Fibroblast of skin of abdomen (primary cell): ENCODE data around the gene NEO1.
A peak's percentile ranks its signal among the peaks of the same experiment; 100 is the strongest.

Experiments
- DNase-seq: peaks from one replicate; pipeline ENCODE4 v3.0.0-alpha.2; 2013

The NEO1 gene

DNA sequence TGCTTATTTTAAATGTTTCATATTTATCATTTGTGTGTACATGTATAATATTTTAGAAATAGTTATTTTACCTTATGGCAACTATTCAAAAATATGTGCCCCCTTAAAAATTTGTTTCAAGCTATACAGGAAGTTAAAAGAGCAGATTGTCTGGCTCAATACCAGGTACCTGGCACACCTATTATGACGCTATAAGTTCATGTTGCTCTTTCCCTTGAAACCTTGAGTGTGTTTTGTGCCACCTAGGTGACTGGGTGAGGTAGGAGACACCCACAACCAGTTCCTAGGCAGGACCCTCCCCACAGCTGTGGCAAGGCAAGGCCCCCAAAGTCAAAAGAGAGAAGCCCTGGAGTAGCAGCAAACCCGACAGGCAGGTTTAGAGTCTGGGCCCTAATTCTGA, 20.6 kb upstream of the NEO1 start:
- no peak for DNase-seq

DNA sequence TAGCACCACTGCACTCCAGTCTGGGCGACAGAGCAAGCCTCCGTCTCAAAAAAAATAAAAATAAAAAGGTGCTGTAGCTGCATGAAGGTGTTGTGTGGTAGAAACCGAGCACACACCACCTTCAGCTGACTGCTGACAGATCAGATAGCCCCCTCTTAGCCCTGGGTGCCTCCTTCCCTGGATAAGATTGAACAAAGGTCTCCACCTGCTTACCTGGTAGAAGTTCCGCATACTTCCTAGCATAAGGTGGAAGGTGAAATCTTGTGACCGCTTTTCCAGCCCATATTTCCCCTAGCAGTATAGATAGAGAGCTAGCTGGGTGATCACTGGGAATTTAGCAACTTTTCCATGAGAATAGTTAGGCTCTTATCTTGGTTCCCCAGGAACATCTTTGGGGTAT, 18.7 kb upstream of the NEO1 start:
- DNase-seq, result no peak

DNA sequence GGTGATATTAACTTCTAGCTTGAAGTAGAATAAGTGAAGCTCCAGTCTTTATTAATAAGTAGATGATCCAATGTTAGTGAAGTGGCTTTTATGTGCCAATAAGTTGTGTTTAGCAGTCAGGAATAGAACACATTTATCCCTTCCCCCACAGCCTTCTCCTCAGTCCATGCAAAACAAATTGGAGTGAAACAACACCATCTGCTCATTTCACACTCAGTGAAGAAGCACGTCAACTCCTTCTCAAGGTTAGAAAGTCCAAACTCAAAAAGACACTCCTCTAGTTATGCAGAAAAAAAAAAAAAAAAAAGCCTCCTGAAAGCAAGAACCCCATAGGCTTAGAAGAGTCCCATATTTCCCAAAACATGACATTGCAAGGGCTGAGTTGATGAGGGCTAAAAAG, 18.0 kb upstream of the NEO1 start:
- DNase-seq, result no peak

DNA sequence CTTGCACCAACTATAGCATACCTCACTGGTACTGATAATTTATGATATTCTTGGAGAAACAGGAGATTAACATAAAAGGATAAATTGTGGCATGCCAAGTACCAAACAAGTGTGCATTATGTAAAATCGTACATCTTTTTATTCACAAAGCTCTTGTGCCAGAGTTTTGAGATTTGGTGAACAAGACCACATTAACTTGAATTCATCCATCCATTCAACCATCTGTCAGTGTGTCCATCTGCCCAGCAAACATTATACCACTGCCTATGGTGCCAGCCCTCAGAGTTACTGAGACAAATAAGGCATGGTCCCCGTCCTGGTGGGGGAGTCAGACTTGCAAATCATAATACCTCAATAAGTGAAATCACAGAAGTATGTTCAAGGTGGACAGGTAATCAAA, 17.0 kb upstream of the NEO1 start:
- no peak for DNase-seq

DNA sequence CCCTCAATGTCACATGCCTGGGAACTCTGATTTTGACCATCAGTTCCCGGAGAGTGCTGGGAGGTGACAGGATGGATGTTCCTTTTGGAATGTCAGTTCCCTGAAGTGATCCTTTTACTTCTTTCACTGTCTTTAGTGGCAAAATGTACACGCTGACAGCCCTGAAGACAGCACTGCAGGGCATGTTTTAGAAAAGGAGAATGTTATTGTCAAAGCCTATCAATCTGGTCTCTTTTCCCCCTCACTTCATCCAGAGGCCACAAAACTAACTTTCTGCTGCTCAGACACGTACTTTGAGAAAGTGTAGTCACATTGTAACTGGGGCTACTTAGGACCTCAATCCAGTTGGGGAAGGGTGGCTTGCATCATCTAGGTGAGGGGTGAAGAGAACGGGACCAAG, 14.0 kb upstream of the NEO1 start:
- no peak for DNase-seq

DNA sequence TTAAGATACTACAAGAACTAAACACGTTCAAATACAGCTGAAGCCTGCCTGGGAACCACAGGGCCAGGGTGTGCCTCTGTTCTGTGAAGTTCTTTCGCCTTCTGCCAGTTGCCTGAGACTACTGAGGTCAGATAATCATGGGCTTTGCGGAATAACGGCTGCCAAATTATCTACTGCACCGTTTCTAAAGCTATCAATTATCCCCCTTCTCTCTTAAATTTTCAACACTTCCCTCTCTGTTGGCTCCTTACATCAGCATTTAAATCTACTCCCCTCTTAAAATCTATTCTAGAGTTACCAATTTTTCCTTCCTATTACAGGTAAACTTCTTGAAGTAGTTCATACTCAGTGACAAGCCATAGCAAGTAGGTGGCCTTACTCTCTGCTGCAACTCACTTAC, 6.2 kb upstream of the NEO1 start:
- DNase-seq, result no peak

DNA sequence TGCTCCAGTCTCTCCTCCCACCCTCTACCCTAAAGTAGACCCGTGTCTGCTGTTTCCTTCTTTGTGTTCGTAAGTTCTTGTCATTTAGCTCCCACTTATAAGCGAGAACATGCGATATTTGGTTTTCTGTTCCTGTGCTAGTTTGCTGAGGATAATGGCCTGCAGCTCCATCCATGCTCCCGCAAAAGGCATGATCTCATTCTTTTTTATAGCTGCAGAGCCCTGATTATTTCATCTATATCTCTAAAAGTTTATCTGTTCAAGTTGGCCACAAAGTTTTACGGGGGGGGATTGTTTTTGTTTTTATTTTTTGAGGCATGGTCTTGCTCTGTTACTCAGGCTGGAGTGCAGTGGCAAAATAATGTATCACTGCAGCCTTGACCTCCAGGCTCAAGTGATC, 4.4 kb upstream of the NEO1 start:
- no peak for DNase-seq

DNA sequence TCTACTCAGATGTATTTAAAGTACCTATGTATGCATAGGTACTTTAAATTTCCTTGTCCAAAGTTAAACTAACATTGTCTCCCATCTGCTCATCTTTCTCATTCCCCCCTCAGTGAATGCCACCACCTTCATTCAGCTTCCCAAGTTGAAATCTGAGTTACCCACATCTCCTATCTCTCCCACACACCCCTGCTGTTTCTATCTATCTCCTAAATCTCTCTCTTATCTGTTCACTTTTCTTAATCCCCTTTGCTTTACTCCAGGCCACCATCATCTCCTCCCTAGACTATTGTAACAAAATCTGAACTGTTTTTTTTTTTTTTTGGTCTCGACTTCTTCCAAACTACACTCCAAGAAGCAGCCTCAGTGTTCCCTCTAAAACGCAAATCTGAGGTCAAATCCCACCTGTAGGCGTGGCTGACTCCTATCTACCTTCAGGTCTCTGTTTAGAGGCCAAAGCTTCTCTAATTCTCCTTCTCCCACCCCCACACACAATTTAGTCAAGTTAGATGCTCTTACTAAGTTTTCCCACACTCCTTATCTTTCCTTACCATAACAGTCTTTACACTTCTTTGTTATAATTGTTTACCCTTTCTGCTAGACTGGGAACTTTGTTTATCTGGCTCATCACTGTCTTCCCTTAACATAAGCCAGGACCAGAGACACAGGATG, 3.5 kb upstream of the NEO1 start:
- no peak for DNase-seq

DNA sequence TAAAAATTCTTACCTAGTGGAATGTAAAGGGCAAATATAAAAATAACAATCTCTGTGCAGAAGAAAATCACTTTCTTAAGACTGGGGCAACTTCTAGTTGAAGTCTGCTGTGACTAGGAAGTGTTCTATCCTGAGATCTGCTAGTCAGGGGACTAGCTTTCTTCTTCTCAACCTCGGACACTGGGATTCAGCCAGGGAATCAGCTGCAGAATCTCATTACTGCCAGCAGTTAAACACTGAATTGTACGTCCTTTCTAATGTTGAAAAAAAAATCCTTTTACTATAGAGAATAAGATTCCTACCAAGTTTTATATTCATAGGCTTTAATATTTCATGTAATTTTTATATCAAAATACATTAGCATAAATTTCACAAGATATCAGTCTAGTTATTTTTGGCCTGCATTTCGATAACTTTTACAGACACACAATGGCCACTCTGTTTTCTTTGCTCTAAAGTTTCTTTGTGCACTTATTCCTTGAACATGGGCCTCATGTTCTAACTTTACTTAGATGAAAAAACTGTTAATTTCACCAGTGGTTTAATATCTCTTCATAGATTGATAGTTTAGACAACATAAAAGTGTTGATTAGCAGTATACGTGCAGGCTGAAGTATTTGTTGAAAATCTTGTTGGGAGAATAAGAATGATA, 2.6 kb upstream of the NEO1 start:
- no peak for DNase-seq

DNA sequence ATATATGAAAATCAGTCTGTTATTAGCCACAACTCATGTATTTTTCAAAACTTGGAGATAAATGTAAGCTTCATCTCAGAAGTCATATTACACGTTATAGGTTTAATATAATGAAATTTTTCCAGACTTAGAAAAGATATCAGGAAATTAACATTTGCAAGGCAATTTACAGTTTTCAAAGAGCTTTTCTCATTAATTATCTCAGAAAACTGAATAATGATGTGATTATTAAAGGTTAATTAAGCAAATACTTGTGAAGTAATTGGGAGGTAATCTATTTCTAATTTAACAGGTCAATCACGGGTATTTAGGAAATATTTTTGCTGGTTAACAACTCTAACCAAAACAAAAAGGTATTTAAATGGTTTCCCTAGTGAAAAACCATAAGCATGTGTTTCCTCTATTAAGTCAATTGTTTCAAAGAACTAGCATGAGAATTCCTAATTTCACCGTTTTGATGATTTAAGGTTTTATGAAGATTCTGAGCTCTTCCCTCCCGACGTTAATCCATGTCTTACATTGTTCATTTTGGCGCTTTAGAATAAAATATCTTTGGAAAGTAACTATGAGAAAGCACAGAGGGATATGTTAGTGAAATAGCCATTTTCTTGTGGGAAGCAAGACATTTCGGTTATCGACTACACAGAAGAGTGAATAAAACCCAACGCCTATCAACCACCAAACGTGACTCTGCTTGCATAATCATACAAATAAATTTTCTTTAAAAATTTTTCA, 1.5 kb upstream of the NEO1 start:
- DNase-seq, result no peak

DNA sequence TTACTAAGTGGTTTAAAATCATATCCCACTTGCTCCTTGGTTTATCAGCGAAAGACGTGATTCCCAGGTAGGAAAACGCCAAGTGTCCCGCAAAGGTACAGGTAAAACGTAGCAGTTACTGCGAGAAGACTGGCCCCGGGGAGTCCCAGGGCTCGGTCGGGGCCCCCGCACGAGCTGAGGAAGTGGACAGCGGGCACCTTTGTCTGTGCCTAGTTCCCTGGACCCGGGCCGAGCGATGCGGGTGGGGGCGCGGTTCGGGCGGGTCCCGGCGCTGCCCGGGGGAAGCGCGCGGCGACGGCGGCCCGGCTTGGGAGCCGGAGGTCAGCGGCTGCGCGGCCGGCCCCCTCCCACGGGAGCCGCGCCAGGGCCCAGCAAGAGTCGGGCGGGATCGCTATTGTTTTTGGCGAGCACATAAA, 864 bp upstream of the NEO1 start:
- no peak for DNase-seq

DNA sequence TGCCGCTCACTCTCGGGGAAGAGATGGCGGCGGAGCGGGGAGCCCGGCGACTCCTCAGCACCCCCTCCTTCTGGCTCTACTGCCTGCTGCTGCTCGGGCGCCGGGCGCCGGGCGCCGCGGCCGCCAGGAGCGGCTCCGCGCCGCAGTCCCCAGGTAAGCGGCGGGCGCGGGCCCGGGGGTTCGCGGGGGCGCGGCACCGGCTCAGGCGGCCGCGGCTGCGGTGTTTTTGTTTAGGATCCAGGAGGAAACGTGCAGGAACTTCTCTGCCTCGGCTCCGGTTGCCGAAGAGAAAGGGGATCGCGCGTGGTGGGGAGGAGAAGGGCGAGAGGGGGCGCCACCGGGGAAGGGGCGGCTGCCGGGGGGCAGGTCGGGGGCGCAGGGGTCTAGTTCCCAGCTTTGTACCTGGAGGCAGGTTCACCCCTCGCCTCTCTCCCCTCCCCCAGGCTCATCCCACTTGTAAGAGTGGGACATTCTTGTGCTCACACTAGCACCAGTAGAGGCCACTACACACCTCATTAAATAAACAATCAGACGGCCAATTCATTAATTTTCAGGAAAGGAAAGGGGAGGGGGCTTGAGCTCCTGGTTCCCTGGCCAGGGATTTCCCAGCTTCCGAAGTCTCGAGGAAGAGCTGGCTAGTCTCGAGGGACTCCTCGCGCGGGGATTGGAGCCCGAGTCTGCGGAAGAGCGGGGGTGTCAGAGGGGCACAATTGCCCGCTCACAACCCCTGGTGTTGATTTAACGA, 562 bp downstream of the NEO1 start:
- DNase-seq, result peak; percentile 34

DNA sequence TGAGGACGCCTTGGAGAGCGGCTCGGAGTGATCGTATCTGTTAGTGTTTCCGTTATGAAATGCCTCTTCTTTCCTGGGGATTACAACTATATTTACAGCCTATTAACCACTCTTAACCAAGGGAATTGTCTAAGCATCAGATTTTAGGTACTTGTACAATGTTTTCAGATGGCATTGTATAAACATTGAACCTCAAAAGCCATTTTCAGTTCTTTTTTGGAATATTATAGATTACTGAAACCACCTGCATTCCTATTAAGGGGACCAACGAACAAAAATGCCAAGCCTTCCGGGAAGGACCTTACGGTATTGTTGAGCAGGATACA, 1.1 kb downstream of the NEO1 start:
- DNase-seq, result no peak

DNA sequence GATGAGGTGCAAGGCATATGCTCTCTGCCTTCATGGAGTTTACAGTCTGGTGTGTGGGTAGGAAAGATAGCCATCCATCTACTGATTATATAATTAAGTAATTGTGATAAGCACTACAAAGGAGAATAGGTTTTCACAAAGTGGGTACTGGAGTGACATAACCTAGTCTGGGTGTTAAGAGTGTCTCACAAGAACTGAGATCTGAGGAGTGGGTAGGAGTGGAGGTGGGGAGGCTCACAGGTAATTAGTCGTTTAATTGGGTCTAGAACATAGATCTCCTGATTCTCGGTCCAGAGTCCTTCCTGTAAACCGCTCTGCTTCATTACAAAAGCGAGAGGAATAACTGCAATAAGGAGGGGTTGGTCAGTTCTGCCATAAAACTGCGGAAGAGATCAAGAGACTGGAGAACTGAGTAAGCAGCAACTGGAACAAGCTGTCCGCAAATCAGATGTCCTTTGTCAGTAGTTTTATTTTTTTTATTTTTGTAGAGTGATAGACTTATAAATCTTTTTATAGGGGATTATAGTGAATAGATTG, 2.2 kb downstream of the NEO1 start:
- DNase-seq, result no peak

DNA sequence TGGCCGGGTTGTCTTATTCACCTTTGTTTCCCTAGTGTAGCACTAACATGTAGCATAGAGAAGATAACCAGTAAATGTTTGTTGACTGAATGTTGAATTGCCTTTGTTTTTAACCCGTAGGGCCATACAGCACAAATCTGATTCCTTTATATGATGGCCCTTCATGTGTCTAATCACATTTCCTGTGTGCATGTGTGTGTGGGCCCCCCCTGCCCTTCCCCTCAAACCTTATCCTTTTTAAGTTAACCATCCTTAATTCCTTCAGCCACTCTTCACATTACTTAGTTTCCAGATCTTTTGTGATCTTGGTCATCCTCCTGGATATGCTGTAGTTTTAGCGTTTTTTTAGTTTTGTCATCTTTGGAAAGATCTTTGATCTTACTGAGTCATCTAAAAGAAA, 4.2 kb downstream of the NEO1 start:
- no peak for DNase-seq

DNA sequence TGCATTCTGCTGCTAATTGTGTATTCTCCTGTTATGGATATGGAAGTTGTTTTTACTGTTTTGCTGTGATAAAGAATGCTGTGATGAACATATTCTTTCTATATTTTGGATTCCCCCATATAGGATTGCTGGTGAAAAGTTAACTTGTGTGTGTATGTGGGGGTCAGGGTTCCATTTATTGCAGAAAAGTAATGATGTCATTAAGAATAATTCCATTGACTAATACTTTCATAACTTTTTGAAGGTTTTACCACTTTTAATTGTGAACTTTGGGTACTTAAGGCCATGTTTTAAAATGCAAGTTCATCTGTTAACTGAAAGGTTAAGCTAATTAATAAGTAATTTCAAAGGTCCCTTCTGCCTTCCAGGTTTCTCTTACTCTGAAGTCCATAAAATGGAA, 6.2 kb downstream of the NEO1 start:
- DNase-seq, result no peak

DNA sequence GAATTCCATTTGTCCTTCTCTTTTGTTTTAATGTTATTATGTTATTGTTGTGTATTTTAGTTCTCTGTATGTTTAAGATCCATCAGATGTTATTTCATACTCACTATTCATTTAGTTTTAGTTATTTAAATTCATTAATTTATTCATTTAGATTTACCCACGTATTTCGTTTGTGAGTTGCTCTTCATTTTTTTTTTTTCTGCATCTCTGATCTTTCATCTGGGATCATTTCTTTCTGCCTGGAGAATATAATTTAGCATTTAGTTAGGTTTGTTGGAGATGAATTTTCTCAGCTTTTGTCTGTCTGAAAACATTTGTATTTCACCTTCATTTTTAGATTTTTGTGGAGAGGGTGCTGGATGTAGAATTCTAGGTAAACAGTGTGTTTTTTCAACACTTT, 12.9 kb downstream of the NEO1 start:
- DNase-seq, result no peak

DNA sequence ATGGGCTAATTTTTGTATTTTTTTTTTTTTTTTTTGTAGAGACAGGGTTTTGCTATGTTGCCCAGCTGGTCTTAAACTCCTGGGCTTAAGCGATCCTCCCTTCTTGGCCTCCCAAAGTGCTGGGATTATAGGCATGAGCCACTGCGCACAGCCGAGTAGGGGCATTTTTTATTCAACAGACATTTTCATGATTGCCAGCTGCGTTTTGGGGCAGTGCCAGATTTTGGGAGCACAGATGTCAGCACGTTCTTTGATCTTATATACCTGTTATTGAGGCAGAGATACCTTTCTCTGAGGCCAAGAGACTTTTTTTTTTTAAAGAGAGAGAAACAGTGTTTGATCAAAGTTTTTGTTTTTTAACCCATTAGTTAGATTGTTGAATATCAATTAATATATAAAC, 16.8 kb downstream of the NEO1 start:
- no peak for DNase-seq

DNA sequence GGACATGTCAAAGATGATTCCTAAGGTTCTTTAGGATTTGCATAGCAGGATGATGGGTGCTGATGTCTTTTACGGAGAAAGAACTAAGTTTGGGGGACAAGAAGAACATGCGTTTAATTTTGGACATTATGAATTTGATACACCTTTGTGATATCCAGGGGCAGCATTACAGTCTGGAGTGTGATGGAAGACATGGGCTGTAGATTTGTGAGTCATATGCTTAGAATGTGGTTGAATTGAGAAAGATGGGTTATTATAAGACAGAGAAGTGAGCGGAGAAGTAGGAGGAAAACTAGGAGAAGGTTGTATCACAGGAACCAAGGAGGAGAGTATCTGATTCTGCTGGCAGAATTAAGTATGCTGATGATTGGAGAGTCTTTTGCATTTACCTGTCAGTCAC, 20.6 kb downstream of the NEO1 start:
- DNase-seq, result no peak

DNA sequence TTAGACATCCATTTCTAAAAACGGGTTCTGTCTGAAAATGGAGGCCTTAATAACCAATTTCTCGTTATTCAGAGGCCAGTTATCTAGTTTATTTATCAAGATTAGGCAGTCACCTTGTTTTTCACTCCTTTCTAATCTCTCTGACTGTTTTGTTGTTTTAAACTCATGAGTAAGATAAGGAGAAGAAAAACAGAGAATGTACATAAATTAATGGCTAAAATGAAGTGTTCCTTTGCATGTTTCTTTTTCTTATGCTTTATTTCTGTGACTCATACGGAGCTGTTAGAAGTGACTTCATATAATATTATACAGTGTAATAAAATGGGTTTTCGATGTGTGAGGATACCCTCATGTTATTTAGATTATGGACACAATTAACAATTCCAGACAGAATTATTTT, 22.0 kb downstream of the NEO1 start:
- no peak for DNase-seq

DNA sequence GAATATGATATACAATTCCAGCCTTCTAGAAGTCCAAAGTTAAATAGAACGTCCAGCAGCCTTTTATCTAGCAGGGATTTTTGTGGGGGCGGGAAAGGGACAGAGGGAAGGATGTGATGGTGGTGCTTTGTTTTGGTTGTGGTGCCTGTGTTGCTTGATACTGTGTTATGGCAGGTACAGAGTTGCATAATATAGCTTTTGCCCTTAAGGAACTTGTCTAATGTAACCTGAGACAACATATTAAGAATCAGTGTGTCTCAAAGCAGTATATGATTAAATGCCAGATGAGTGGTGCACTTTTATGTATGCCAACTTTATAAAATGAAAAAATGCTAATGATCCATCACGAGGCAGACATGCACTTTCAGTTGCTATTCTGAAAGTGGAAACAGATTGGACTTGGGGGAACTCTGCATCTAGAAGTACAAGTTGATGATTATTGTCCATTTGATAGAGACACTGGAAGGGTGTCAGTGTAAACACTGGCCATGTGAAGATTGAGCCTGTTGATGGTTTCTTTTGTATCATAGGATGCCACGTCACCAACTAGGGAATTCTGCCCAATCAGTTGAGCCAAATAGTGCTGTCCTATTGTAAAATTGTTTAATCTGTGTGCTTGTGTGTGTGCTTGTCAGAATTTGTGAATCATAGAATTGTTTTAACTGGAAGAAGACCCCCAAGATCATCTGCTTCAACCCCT, 23.0 kb downstream of the NEO1 start:
- DNase-seq, result peak; percentile 9

DNA sequence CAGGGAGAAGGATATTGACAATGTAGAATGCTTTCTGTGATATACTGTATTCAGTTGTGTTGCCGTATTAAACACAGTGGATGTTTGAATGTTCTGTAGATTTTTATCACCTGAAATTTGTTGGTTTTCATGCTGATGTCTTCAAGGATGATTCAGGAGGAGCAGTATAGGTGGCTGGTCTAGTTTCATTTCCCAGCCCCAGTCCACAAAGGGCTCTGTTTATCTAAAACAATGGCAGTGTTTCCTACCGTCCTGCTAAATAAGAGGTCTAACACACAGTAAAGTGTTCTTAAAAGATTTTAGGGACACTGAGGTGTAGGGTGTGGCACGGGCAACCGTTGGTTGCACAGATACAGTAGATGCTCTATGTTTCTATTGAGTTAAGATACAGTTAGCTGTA, 26.0 kb downstream of the NEO1 start:
- no peak for DNase-seq

DNA sequence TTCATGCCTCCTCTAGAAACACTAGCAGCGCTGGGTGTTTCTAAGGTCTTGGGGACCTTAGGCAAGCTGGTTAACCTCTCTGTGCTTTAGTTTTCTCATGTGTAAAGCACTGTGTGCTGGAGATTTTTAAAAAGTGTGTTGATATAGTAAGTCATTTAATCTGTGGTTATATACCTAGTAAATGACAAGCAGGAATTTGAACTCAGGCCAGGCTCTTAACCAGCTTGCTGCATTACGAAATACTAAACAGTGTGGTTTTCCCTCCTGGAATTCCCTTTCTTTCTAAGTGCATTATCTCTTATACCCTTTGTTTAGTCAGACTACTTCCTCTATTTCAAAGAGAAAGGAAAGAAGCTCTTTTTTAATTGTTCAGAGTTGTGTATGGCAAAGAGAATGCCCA, 26.5 kb downstream of the NEO1 start:
- DNase-seq, result peak; percentile 86
